CD4-positive, alpha-beta memory T cell (primary cell): ENCODE measurements around the gene GJE1. TPM values are rescaled to one million over a fixed set of nuclear protein-coding genes. Genes with fewer than 3 reads are reported as not detected.
"Not testable (repeated sequence)": the region's sequence is repeated elsewhere in the genome, so short reads cannot be mapped to it uniquely, and the experiment has no call there.

Experiments used
- CTCF ChIA-PET: fragments of 350-600 bp; sonication (Branson Sonifier 250); formaldehyde crosslinking; loops from one replicate; lab custom pipeline; 2021; ENCODE audit warnings: inconsistent platforms; ENCODE audit not compliant: partially characterized antibody; lab: Charles Lee
- POLR2A ChIA-PET: fragments of 350-600 bp; sonication (Branson Sonifier 250); formaldehyde crosslinking; loops from one replicate; lab custom pipeline; 2021; ENCODE audit not compliant: partially characterized antibody; lab: Charles Lee
- DNase-seq, 5 donors: peaks; one replicate each; pipeline versions ENCODE4 v3.0.0 to v3.0.0-alpha.2; 2020 to 2022; ENCODE audit warnings: mixed read lengths in 1 of 5
- H3K27ac ChIP-seq: one replicate; pipeline ENCODE4 v1.7.0; 2013; ENCODE audit warnings: low read depth, low read length
- H3K27me3 ChIP-seq: 2 replicates; pipeline ENCODE4 v1.7.0; 2013; ENCODE audit warnings: mild to moderate bottlenecking, low read length, moderate library complexity; ENCODE audit not compliant: insufficient read depth
- H3K36me3 ChIP-seq: 2 replicates; pipeline ENCODE4 v1.7.0; 2013; ENCODE audit warnings: mild to moderate bottlenecking, low read length, moderate library complexity; ENCODE audit not compliant: insufficient read depth
- H3K4me1 ChIP-seq: 2 replicates; pipeline ENCODE4 v1.7.0; 2013; ENCODE audit warnings: mild to moderate bottlenecking, low read length, moderate library complexity; ENCODE audit not compliant: insufficient read depth
- H3K4me3 ChIP-seq, 2 donors: one replicate each; pipeline ENCODE4 v1.7.0; 2013; ENCODE audit warnings: low read length in 2 of 2, mild to moderate bottlenecking in 1 of 2
- H3K9me3 ChIP-seq, 2 donors: one replicate each; pipeline ENCODE4 v1.7.0; 2013; ENCODE audit warnings: low read length in 2 of 2, control low read depth in 1 of 2; ENCODE audit not compliant: control insufficient read depth in 1 of 2
- H3K27ac Mint-ChIP-seq, 7 donors: one replicate each; pipeline ENCODE4 v1.8.0; 2020 to 2021; ENCODE audit warnings: mixed read lengths in 7 of 7, mild to moderate bottlenecking in 6 of 7, inconsistent platforms in 3 of 7, moderate library complexity in 3 of 7
- H3K27me3 Mint-ChIP-seq, 2 donors: one replicate each; pipeline ENCODE4 v1.8.0; 2020 to 2021; ENCODE audit warnings: mixed read lengths in 2 of 2
- H3K36me3 Mint-ChIP-seq, 2 donors: one replicate each; pipeline ENCODE4 v1.8.0; 2020 to 2021; ENCODE audit warnings: mixed read lengths in 2 of 2, inconsistent platforms in 1 of 2, mild to moderate bottlenecking in 1 of 2
- H3K4me1 Mint-ChIP-seq, 4 donors: one replicate each; pipeline ENCODE4 v1.8.0; 2020 to 2021; ENCODE audit warnings: mixed read lengths in 4 of 4, mild to moderate bottlenecking in 1 of 4
- H3K4me3 Mint-ChIP-seq, 8 donors: one replicate each; pipeline ENCODE4 v1.8.0; 2020 to 2021; ENCODE audit warnings: mixed read lengths in 8 of 8, mild to moderate bottlenecking in 7 of 8, moderate library complexity in 6 of 8, inconsistent platforms in 3 of 8
- H3K9me3 Mint-ChIP-seq, 8 donors: one replicate each; pipeline ENCODE4 v1.8.0; 2020 to 2021; ENCODE audit warnings: mixed read lengths in 8 of 8, mild to moderate bottlenecking in 5 of 8, inconsistent platforms in 3 of 8, moderate library complexity in 1 of 8
- intact Hi-C: fragments of 100-400 bp; cut with micrococcal nuclease; formaldehyde crosslinking; loops from one replicate; pipeline ENCODE4 v1.15.1; 2023
- polyA plus RNA-seq, 2 donors: library from polyadenylated mRNA; unstranded; fragments of 300-500 nt; fragmentation: Illumina TruSeq; gene quantifications; one replicate each; pipeline ENCODE4 v1.2.3, GENCODE V29; 2021
- total RNA-seq, 2 experiments: library from RNA; stranded (reverse); gene quantifications; one replicate each; pipeline ENCODE4 v1.2.3, GENCODE V29; 2021

GJE1 gene
- total and polyA plus RNA-seq, 4 experiments from 2014 or later, result not detected

- POLR2A ChIA-PET, result no interaction called here
- Histone ChIP-seq H3K9me3 (no peaks in the 10 kb centered on the region), H3K36me3 (no peaks in the 10 kb centered on the region), H3K4me1 (peaks cover 58% of the 10 kb centered on the region), H3K27ac (no peak overlapping the region), H3K4me3 (no peak overlapping the region), H3K27me3 (no peaks in the 10 kb centered on the region)
- H3K27ac Mint-ChIP-seq, result peak overlapping the region in 1 of 7 donors; percentile 17
- intact Hi-C loops, result no loop called here
- peaks cover 51 to 77% (median 66%) of the 10 kb centered on the region in 4 donors for H3K4me1 Mint-ChIP-seq
- peaks cover 9 to 17% of the 10 kb centered on the region in 2 donors for H3K36me3 Mint-ChIP-seq
- CTCF ChIA-PET, result no interaction called here
- DNase-seq, result no peak
- H3K27me3 Mint-ChIP-seq, result no peaks in the 10 kb centered on the region
- peak overlapping the region in 2 of 8 donors; percentile 2 to 6 for H3K4me3 Mint-ChIP-seq
- H3K9me3 Mint-ChIP-seq, result no peaks in the 10 kb centered on the region
These were observed 20.0 kb downstream of the GJE1 start for GRCh38 chr6:142152746-142153145.

- H3K4me1 ChIP-seq, result peaks cover 54% of the 10 kb centered on the region
- no peaks in the 10 kb centered on the region for H3K27me3 Mint-ChIP-seq
- peaks cover 48 to 73% (median 62%) of the 10 kb centered on the region in 4 donors for H3K4me1 Mint-ChIP-seq
- no peaks in the 10 kb centered on the region for H3K9me3 ChIP-seq
- H3K4me3 ChIP-seq, result no peak overlapping the region
- H3K27me3 ChIP-seq, result no peaks in the 10 kb centered on the region
- ChIA-PET POLR2A (no interaction called here), CTCF (no interaction called here)
- H3K36me3 Mint-ChIP-seq, result peaks cover 9 to 17% of the 10 kb centered on the region in 2 donors
- no peak for DNase-seq
- peak overlapping the region in 1 of 7 donors; percentile 17 for H3K27ac Mint-ChIP-seq
- no peaks in the 10 kb centered on the region for H3K36me3 ChIP-seq
- H3K4me3 Mint-ChIP-seq, result peak overlapping the region in 2 of 8 donors; percentile 2 to 6
- no peak overlapping the region for H3K27ac ChIP-seq
- intact Hi-C loops, result no loop called here
- H3K9me3 Mint-ChIP-seq, result no peaks in the 10 kb centered on the region
These were observed 20.5 kb downstream of the GJE1 start for GRCh38 chr6:142153196-142153595.

GRCh38 chr6:142154336-142154735 lies 21.6 kb downstream of the GJE1 start:
- Histone ChIP-seq H3K36me3 (no peaks in the 10 kb centered on the region), H3K9me3 (no peaks in the 10 kb centered on the region), H3K27ac (no peak overlapping the region), H3K4me3 (no peak overlapping the region), H3K27me3 (no peaks in the 10 kb centered on the region), H3K4me1 (peaks cover 42% of the 10 kb centered on the region)
- Mint-ChIP-seq H3K4me3 (peak overlapping the region in 1 of 8 donors; percentile 5), H3K27ac (no peak overlapping the region), H3K4me1 (peaks cover 40 to 65% (median 52%) of the 10 kb centered on the region in 4 donors), H3K27me3 (no peaks in the 10 kb centered on the region), H3K36me3 (peaks cover 9 to 17% of the 10 kb centered on the region in 2 donors), H3K9me3 (no peaks in the 10 kb centered on the region)
- intact Hi-C loops, result no loop called here
- CTCF ChIA-PET, result interaction anchor here (0.9 to 1.5 kb wide), 2 partner anchors 9 to 53 kb away, joined by 4 to 6 read pairs; no protein-coding TSS in a partner anchor
- no peak for DNase-seq
- POLR2A ChIA-PET, result no interaction called here

- no peaks in the 10 kb centered on the region for H3K27me3 Mint-ChIP-seq
- DNase-seq, result no peak
- Histone ChIP-seq H3K4me1 (peaks cover 36% of the 10 kb centered on the region), H3K9me3 (no peaks in the 10 kb centered on the region), H3K27ac (no peak overlapping the region), H3K27me3 (no peaks in the 10 kb centered on the region), H3K4me3 (no peak overlapping the region), H3K36me3 (no peaks in the 10 kb centered on the region)
- POLR2A ChIA-PET, result interaction anchor here (1.3 kb wide), 1 partner anchor 8 kb away, joined by 3 read pairs; the partner anchor contains the start of gene NMBR
- no peaks in the 10 kb centered on the region for H3K9me3 Mint-ChIP-seq
- H3K36me3 Mint-ChIP-seq, result peaks cover 9 to 20% of the 10 kb centered on the region in 2 donors
- CTCF ChIA-PET, result interaction anchor here (0.9 to 2.6 kb wide), 6 partner anchors 9 to 413 kb away, joined by 3 to 19 read pairs (median 6); no protein-coding TSS in a partner anchor
- peaks cover 38 to 63% (median 52%) of the 10 kb centered on the region in 4 donors for H3K4me1 Mint-ChIP-seq
- no peak overlapping the region for H3K4me3 Mint-ChIP-seq
- intact Hi-C loops, result no loop called here
- no peak overlapping the region for H3K27ac Mint-ChIP-seq
These were observed 22.4 kb downstream of the GJE1 start for GRCh38 chr6:142155091-142155490.

GRCh38 chr6:142155895-142156757 lies 23.4 kb downstream of the GJE1 start:
- no peaks in the 10 kb centered on the region for H3K9me3 Mint-ChIP-seq
- H3K27me3 Mint-ChIP-seq, result no peaks in the 10 kb centered on the region
- peak in 4 of 5 donors; percentile 15 to 27 (median 24) for DNase-seq
- no peaks in the 10 kb centered on the region for H3K9me3 ChIP-seq
- H3K4me3 ChIP-seq, result no peak overlapping the region
- no peaks in the 10 kb centered on the region for H3K27me3 ChIP-seq
- ChIA-PET POLR2A (interaction anchor here (0.6 to 1.3 kb wide), 2 partner anchors 9 to 1687 kb away, joined by 3 read pairs; partner anchors contain the start of genes LTV1 and NMBR), CTCF (interaction anchor here (0.6 to 2.6 kb wide), 17 partner anchors 9 to 412 kb away, joined by 3 to 33 read pairs (median 3); partner anchors contain the start of genes NMBR and VTA1)
- no peak overlapping the region for H3K27ac ChIP-seq
- intact Hi-C loops, result loop anchor here (1.0 to 2.0 kb wide), 2 partner anchors 232 to 413 kb away; no protein-coding TSS in a partner anchor
- H3K4me1 Mint-ChIP-seq, result peaks cover 35 to 61% (median 50%) of the 10 kb centered on the region in 4 donors
- H3K27ac Mint-ChIP-seq, result peak overlapping the region; percentile 1 to 91 (median 57)
- no peaks in the 10 kb centered on the region for H3K36me3 ChIP-seq
- peaks cover 4 to 14% of the 10 kb centered on the region in 2 donors for H3K36me3 Mint-ChIP-seq
- H3K4me3 Mint-ChIP-seq, result peak overlapping the region in 3 of 8 donors; percentile 4 to 52 (median 35)
- peaks cover 32% of the 10 kb centered on the region for H3K4me1 ChIP-seq

GRCh38 chr6:142156758-142157068 lies 24.0 kb downstream of the GJE1 start:
- H3K27me3 ChIP-seq, H3K9me3 ChIP-seq, H3K27me3 Mint-ChIP-seq, H3K27ac ChIP-seq, DNase-seq, POLR2A ChIA-PET, H3K4me3 ChIP-seq, H3K36me3 ChIP-seq, H3K9me3 Mint-ChIP-seq: not testable (repeated sequence)
- CTCF ChIA-PET, result interaction anchor here (0.9 to 2.6 kb wide), 13 partner anchors 9 to 318 kb away, joined by 3 to 33 read pairs (median 4); partner anchors contain the start of genes NMBR and VTA1
- H3K4me1 ChIP-seq, result peaks cover 34% of the 10 kb centered on the region
- H3K36me3 Mint-ChIP-seq, result peaks cover 4 to 13% of the 10 kb centered on the region in 2 donors
- H3K4me1 Mint-ChIP-seq, result peaks cover 32 to 60% (median 50%) of the 10 kb centered on the region in 4 donors
- intact Hi-C loops, result loop anchor here (1.0 to 2.0 kb wide), 2 partner anchors 232 to 412 kb away; no protein-coding TSS in a partner anchor
- peak overlapping the region in 1 of 8 donors; percentile 35 for H3K4me3 Mint-ChIP-seq
- H3K27ac Mint-ChIP-seq, result peak overlapping the region in 4 of 7 donors; percentile 1 to 91 (median 36)

GRCh38 chr6:142162780-142163179 lies 30.1 kb downstream of the GJE1 start:
- DNase-seq, result no peak
- Histone ChIP-seq H3K4me1 (peaks cover 19% of the 10 kb centered on the region), H3K36me3 (peaks cover 17% of the 10 kb centered on the region), H3K27ac (no peak overlapping the region), H3K27me3 (no peaks in the 10 kb centered on the region), H3K4me3 (no peak overlapping the region), H3K9me3 (no peaks in the 10 kb centered on the region)
- ChIA-PET CTCF (interaction anchor here (1.5 kb wide), 1 partner anchor 8 kb away, joined by 4 read pairs; no protein-coding TSS in a partner anchor), POLR2A (no interaction called here)
- intact Hi-C loops, result no loop called here
- Mint-ChIP-seq H3K27me3 (no peaks in the 10 kb centered on the region), H3K27ac (peak overlapping the region in 1 of 7 donors; percentile 68), H3K4me1 (peaks cover 33 to 50% (median 39%) of the 10 kb centered on the region in 4 donors), H3K9me3 (no peaks in the 10 kb centered on the region), H3K36me3 (peaks cover 13 to 30% of the 10 kb centered on the region in 2 donors), H3K4me3 (peak overlapping the region in 1 of 8 donors; percentile 15)
